22Rv1 (cell line): ENCODE measurements around the gene S1PR1.
"Not testable (repeated sequence)": the region's sequence is repeated elsewhere in the genome, so short reads cannot be mapped to it uniquely, and the experiment has no call there.

Experiments used
- H3K27ac ChIP-seq: fragments of 450-650 bp; 2 replicates; pipeline ENCODE4 v1.5.1; 2017
- ZFX ChIP-seq: fragments of 450-650 bp; IDR thresholded peaks from 2 replicates; pipeline ENCODE4 v1.6.1; 2017; ENCODE audit warnings: antibody characterized with exemption, borderline replicate concordance
- TF ChIP-seq, protein P1 (sequence below): fragments of 450-650 bp; IDR thresholded peaks from 2 replicates; pipeline ENCODE4 v1.5.1; 2017; ENCODE audit warnings: mild to moderate bottlenecking

Gene S1PR1

DNA sequence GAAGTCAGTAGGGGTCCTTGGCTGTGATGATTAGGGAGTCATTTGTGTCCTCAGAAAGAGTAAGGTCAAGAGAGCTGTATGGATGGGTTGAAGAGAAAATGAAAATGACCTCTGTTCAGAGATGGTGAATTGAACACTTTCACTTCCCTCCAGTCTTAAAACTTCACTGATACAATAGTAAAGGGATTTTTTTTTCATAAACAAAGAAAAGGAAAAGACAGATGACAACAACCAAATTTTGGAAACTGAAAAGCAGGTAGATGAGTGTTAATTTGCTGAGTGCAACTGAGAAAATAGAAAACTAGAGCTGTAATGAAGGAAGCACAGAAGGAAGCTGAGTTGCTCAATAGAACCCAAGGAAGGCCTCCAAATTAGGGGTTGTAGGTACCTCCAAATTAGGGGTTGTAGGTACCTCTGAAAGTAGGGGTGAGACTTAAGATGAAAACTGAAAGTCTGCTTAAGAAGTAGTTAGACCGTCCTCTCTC lies 14.8 kb upstream of the S1PR1 start:
- H3K27ac ChIP-seq = no peak overlapping the region
- TF ChIP-seq, protein P1, sequence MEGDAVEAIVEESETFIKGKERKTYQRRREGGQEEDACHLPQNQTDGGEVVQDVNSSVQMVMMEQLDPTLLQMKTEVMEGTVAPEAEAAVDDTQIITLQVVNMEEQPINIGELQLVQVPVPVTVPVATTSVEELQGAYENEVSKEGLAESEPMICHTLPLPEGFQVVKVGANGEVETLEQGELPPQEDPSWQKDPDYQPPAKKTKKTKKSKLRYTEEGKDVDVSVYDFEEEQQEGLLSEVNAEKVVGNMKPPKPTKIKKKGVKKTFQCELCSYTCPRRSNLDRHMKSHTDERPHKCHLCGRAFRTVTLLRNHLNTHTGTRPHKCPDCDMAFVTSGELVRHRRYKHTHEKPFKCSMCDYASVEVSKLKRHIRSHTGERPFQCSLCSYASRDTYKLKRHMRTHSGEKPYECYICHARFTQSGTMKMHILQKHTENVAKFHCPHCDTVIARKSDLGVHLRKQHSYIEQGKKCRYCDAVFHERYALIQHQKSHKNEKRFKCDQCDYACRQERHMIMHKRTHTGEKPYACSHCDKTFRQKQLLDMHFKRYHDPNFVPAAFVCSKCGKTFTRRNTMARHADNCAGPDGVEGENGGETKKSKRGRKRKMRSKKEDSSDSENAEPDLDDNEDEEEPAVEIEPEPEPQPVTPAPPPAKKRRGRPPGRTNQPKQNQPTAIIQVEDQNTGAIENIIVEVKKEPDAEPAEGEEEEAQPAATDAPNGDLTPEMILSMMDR = no peak
- no peak for TF ChIP-seq ZFX

DNA sequence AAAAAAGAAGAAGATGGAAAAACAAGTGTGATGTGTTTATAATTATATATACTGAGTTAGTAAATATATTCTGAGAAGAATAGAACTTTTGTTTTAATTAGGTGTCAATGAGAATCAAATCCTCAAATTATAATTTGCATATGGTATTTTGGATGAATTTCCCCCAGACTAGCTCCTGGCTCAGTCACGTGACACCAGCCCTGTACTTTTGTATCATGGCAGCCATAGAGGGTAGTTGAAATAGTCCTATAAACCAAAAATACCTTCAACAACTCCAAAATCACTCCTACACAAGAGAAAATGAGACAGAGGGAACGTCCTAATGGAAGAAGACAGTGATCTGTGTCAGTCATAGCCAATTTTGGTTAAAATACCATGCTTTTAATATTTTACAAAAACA lies 9.0 kb upstream of the S1PR1 start:
- H3K27ac ChIP-seq = no peak overlapping the region
- TF ChIP-seq, protein P1 = no peak
- no peak for TF ChIP-seq ZFX

DNA sequence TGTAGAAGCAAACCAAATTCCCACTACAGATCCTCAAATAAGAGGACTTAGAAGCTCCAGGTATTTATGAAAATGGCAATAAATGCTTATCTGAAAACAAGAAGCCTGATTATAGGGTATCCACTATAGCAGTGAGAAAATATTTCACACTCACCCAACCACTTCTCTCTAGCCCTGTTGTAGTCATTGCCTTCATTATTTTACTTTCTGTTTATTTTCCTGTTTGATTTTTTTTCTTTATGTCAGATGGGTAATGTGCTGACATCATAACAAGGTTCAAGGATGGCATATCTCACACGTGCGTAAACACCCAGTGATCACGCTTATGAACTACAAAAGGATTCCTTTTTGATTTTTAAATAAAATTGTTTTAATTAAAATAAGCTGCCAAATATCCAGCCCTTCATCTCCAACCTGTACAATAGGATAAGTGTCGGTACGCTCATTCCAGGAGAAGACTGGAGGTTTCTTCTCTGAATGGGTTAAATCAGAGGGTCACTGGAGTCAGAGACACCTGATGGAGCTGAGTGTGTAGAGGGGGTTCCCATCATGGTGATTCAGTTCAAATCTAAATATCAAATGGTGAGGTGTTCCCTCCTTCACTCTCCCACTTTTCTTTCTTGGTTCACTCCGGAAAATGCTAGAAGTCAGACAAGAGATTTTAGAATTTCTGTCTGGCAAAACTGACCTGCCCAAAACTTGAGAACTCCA lies 8.2 kb upstream of the S1PR1 start:
- no peak overlapping the region for H3K27ac ChIP-seq
- TF ChIP-seq, protein P1 = no peak
- TF ChIP-seq ZFX = no peak

DNA sequence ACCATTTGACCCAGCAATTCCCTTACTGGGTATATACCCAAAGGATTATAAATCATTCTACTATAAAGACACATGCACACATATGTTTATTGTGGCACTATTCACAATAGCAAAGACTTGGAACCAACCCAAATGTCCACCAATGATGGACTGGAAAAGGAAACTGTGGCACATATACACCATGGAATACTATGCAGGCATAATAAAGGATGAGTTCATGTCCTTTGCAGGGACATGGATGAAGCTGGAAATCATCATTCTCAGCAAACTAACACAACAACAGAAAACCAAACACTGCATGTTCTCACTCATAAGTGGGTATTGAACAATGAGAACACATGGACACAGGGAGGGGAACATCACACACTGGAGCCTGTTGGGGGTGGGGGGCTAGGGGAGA lies 4.6 kb upstream of the S1PR1 start:
- not testable (repeated sequence) for H3K27ac ChIP-seq

DNA sequence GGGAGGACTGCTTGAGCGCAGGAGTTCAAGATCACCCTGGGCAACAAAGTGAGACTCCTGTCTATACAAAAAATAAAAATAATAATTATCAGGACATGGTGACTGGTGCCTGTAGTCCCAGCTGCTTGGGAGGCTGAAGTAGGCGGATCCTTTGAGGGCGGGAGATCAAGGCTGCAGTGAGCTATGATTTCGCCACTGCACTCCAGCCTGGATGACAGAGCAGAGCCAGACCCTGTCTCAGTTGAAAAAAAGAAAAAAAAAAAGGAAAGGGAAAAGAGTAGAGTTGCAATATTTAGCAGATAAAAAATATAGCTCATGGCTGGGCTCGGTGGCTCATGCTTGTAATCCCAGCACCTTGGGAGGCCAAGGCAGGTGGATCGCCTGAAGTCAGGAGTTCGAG lies 3.3 kb upstream of the S1PR1 start:
- no peak overlapping the region for H3K27ac ChIP-seq
- TF ChIP-seq, protein P1 = no peak
- no peak for TF ChIP-seq ZFX

DNA sequence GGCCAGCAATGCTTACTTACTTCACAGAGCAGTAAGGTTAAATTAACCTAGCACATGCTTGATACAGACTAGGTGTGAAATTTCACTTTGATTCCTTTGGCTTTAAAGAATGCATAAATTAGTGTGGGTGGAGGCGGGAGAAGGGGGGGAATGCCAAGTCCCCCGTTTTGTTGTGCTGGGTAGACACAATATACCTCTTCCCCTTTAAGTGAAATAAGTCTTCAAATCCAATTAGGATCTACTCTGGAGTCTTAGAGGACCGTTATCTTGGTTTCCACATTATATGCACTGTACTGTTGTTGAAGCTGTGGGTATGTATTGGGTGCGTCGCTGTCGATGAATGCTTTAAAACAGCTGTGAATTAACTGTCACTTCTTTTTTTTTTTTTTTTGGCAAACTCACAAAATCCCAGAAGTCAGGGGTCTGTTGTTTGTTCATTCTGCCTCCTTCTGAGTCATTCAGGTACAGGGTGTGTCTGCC lies 1.6 kb upstream of the S1PR1 start:
- no peak overlapping the region for H3K27ac ChIP-seq
- TF ChIP-seq, protein P1 = no peak
- TF ChIP-seq ZFX = no peak

DNA sequence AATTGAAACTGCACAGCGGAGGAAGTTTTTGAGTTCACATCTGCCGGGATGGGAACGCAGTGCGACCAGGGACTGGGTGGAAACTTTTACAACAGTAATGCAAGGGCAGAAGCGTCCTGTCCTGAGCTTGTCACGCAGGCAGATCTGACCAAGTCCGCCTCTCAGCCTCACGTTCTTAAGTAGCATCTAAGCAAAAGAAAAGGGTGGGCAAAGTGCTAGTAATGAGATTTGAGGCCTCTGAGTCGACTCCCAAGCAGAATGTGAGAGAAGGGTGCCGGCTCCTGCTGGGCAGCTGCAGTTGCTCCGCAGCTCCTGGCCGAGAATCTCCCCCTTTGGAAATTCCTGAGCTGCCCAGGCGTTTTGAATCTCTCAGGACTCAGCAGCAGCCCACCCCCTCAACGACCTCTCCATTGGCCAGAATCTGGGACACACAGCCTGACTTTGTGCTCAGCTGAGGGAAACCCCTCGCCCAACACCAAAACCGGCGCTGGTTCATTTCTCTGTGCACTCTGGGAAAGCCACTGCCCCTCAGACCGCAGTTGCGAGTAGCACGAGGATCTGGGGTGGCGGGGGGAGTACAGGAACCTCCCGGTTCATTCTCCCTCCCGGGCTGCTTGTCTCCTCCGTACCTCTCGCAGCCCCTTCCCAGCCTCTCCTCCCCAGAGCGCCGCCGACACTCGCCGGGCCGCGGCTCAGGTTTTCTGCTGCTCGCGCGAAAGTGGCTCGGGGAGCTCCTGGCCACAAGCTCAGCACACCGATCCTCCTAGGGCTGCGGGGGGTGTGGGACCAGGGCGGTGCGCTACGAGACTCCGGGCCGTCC lies 913 bp upstream of the S1PR1 start:
- no peak overlapping the region for H3K27ac ChIP-seq

GRCh38 chr1:101237229-101237837 lies 514 bp downstream of the S1PR1 start:
- no peak overlapping the region for H3K27ac ChIP-seq
- no peak for TF ChIP-seq ZFX
- TF ChIP-seq, protein P1 = 0 out of 2 replicates have a peak, but pooled peaks have one; percentile 6

More for the DNA sequence above, 913 bp upstream of the S1PR1 start:
- TF ChIP-seq ZFX = no peak
